Stimulated activated CD8-positive, alpha-beta memory T cell treated with anti-CD3 and anti-CD28 coated beads, Interleukin-12 subunit alpha, Interleukin-12 subunit beta, amount 100 ng/mL, for 1 hour (primary cell): ENCODE measurements around the gene GLIS1.

ENCODE experiments used
- DNase-seq: peaks from one replicate; pipeline ENCODE4 v3.0.0-alpha.2; 2020; ENCODE audit warnings: low read depth

The GLIS1 gene

DNA sequence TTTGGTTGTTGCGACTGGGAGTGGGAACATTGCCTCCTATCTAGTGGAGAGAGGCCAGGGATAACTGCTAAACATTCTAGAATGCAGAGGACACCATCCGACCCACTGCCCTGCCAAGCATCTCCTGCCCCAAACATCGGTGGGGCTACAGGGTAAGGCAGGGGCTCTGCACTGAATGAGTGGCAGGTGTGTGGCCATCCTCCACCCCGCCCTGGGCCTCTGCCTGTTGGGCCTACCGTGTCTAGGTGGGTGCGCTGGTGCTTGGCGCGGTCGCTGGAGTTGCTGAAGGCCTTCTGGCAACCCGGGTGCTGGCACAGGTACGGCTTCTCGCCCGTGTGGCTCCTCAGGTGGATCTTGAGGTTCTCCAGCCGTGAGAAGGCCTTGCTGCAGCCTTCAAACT is 209.4 kb downstream of the GLIS1 start:
- no peak for DNase-seq

DNA sequence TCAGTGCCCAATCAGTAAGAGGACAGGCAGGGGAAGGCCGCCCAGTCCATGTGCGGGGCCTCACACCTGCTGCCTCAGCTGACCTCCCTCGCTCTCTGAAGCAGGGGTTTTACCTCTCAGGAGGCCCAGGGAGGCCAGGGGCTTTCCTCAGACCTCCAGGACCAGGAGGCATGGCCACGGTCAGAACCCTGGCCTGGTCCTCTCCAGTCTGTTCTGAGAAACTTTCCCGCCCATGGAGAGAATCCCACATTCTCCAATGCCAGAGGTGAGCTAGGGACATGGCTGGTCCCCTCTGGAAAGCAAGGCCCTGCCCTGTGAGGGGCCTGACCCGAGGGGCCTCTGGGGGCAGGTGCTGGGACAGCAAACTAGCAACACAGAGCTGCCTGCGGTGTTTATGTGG is 211.6 kb downstream of the GLIS1 start:
- DNase-seq = no peak

DNA sequence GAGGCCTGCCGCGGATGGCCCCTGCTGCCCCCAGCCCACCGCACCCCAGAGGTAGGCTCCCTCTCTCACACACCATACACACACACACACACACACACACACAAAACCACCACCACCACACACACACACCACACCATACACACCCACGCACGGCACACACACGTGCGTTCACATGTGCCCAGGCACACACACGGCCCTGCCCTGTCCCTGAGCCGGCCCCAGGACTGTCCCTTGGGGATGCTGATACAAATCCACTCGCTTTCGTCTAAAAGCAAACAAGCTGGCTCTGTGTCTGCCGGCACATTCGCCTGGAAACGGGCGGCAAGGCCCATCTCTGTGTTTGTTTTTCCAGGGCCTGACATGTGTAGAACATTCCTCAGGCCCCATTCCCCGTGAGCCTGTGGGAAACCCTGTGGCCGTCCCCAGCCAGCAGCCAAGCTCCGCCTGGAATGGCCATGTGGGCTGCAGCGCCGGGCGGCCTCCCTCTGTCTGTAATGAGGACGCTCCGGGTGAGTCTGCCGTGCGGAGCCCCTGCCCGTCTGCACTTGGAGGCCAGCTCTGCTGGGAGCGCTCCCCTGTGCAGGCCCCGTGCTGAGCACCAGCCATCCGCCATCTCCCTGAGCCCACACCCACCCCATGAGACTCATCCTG is 212.4 kb downstream of the GLIS1 start:
- no peak for DNase-seq

DNA sequence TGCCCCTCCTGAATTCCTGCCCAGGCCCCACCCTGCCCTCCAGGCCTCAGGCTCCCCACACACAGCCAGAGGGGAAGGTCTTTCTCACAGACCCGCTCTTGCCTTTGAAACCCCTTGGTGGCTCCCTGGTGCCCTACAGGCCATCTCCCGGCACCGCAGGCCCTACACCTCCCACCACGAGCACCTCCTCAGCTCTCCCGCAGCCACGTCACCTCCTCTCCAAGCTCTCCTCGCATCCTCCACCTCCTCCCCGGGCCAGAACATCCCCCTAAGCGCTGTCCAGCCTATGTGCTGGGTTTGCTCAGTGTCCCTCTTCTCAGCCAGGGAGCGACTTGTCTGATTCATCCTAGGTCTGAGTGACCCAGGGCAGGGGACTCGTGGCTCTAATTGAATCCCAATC is 213.4 kb downstream of the GLIS1 start:
- DNase-seq = no peak

DNA sequence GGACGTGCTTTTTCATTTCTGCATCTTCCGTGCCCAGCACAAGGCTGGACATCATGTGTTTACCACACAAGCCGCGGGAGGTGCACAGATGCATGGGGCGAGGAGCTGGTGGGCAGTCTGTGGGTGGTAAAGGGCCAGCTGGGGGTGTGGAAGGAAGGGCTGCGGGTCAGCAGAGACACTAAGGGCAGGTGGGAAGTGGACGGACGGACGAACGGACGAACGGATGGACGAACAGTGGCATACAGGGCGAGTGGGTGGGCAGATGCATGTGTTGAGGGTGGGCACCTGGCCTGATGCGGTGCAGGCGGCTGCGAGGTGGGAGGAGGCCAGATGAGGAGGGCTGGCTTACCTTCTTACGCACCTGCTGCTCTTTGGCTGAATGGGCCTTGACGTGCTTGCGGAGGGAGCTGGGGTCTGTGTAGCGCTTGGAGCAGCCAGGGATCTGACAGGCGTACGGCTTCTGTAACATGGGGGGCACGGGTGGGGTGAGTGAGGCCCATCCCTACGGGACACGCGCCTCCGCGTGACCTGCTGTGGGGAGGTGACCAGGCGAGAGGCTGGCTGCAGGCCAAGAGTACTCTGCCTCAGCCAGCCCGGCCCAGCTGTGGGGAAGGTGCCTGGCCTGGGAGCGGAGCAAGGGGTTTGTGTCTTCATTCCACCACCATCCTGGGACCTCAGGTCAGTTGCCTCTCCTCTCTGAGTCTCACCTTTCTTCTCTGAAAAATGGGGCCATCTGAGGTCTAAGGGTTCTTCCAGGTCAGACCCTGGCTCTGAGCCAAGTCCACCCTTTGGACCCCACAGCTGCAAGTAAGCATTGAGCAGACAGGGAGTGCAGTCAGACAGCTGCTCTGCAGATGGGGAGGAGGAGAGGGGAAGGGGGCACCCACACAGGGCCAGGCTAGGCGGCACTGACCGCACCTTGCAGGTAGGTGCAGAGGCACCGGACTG is 214.3 kb downstream of the GLIS1 start:
- DNase-seq = no peak

DNA sequence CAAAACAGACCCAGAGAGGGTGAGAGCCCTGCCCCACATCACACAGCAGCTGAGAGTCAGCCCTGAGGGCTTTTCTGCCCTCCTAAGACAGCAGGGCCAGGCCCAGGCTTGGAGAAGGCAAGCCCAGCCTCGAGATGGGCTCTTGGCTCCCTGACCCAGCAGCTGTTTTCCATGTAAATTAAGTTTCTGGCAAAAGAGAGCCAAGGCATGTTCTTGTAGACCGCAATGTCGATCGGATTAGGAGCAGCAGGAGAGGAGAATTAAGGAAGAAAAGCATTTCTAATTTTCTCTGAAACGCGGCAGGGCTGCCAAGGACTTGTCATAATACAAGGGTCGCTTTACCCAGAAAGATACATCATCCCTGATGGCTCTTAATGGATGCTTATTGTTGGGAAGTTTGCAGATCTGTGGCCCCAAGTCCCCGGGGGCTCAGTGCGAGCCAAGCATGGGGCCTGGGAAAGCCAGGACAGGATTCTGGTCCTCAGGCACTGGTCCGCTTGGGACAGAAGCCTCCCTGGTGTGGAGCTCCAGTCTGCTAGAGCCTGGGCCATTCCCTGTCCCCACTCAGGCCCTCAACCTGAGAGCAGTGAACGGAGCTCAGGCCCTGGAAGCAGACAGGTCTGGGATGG is 216.9 kb downstream of the GLIS1 start:
- DNase-seq = no peak

DNA sequence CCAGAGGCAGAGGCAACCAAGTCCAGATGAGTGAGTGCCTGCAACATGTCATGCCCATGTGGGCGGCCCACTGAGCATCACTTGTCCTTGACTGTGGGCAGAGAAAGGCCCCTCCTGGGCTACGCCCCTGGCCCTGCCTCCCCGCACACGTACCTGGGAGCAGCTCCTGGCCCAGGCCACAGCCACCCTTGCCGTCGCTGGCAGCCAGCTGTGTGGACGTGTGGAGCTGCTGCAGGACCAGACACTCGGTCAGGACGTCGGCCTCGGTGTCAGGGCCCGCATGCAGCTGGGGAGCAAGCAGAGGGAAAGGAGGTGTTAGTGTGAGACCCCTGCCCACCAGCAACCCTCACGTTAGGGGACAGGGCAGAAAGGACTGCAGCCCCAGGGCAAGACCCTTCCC is 218.5 kb downstream of the GLIS1 start:
- no peak for DNase-seq

DNA sequence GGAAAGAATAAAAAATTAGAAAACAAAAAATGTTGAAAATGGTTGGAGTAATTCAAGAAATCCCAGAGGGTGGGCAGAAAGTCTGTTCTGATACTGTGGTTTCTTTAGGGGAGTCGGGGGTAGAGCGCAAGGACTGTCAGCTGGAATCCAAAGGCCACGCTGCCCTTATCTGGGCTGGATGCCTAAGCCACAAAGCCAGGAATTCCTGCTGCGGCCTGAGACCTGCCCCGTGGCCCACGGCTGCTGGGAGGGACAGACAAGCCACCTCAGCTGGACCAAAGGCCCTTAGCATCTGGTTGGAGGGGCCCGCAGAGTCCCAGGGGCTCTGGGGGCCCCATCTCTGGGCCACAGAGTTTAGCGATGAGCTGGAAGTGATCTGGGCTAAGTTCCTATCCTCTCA is 219.5 kb downstream of the GLIS1 start:
- DNase-seq = no peak

DNA sequence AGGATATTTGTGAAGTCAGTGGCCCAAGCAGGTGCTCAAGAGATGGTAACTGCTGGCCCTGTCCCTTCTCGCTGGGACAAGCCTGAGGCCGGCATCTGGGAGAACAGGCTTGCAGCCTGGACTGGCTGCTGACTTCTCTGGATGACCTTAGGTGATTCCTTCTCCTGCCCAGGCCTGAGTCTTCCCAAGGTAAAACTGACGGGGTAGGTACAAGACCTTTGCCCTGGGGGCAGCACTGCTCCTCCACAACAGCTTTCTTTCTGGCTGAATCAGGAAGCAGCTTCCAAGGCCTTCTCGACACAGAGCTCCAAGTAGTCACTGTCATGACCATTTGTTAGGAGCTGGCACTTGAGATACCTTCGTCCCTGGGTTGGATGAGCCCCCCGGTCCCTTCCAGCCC is 220.2 kb downstream of the GLIS1 start:
- DNase-seq = no peak

DNA sequence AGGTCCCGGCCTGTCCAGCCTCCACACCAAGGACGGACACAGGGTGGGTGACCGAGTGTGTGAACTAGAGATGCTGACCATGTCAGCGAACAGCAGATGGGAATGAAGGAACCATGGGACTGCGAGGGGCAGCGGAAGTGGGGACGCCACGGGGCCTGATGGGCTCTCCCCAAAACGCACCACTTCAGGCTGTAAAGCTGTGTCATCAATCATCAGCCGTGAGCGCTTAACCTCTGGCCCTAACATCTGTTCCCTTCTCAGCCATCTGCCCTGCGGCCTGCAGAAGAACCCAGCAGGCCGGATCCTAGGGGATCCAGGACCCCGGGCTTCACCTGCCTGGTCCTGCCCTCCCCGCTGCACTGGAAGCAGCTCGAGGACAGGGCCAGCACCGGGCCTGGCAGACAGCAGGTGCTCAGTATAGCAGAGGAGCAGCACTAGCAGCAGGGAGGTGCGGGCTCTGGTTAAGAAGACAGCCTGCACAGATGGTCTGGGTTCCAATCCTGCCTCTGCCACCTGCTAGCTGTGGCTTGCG is 221.1 kb downstream of the GLIS1 start:
- DNase-seq = no peak

DNA sequence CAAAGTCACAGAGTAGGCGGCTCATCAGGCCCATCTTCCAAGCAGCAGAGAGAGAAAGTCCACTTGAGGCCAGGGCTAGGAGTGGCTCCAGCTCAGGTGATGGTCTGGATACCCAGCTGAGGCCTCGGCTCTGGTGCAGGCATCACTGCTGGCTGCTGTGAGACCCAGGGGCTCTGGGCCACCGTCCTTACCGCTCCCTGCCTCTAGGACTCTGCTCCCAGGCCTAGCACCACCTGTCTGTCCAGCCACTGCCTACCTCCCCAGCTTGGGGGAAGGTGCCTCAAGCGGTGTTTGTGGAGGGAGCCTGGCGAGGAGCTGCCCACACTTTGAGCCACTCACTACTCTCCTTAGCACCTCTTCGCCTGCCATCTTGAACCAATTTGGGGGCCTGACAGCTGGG is 221.9 kb downstream of the GLIS1 start:
- no peak for DNase-seq

DNA sequence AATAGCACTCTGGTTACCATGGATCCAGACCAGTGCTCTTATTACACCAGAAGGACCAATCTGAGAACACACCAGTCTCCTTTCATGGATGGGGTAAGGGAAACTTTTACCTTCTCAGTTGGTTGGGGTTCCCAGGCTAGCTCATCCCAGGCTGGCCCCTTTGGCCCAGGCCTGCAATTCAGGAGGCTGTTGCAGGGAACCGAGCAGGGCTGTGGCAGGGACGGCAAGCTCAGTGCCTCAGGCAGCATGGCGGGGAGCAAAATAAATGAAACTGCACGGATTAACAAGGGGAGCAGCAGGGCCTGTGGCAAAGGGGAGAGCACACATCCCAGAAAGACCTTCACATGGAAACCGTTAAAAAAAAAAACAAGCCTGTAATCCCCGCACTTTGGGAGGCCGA is 222.8 kb downstream of the GLIS1 start:
- no peak for DNase-seq

DNA sequence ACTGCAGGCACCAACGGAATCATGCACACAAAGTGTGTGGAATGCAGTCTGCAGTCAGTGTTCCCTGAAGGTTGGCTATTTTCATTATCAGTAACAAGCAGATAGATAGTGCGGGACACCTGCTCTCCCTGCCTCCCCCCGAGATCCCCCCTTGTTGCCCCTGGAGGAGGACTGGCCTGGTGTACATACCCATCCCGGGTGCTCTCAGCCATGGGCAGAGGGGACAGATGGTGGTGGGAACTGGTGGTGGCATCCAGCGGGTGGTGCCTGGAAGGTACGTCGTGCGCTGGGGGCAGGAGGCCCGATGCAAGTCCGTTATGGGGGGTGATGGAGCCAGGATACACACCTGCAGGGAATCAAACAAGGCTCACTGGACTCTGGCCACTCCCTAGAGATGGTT is 224.5 kb downstream of the GLIS1 start:
- DNase-seq = no peak

DNA sequence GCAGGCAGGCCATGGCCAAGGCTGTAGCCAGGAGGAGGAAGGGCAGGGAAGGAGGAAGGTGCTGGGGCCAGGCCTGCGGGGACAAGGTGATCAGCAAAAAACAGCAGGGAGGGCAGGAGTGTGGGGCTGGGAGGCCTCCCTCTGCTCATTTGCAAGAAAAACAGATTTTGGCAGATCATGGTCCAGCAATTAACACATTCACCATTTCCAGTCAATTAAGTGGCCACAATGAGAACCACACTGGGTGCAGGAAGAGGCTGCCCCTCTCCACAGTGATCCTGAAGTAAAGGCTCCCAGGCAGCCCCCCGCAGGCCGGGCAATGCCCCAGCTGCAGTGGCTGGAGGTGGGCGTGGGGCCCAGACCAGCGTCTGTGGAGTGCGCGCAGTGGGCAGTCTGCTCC is 225.1 kb downstream of the GLIS1 start:
- DNase-seq = no peak

DNA sequence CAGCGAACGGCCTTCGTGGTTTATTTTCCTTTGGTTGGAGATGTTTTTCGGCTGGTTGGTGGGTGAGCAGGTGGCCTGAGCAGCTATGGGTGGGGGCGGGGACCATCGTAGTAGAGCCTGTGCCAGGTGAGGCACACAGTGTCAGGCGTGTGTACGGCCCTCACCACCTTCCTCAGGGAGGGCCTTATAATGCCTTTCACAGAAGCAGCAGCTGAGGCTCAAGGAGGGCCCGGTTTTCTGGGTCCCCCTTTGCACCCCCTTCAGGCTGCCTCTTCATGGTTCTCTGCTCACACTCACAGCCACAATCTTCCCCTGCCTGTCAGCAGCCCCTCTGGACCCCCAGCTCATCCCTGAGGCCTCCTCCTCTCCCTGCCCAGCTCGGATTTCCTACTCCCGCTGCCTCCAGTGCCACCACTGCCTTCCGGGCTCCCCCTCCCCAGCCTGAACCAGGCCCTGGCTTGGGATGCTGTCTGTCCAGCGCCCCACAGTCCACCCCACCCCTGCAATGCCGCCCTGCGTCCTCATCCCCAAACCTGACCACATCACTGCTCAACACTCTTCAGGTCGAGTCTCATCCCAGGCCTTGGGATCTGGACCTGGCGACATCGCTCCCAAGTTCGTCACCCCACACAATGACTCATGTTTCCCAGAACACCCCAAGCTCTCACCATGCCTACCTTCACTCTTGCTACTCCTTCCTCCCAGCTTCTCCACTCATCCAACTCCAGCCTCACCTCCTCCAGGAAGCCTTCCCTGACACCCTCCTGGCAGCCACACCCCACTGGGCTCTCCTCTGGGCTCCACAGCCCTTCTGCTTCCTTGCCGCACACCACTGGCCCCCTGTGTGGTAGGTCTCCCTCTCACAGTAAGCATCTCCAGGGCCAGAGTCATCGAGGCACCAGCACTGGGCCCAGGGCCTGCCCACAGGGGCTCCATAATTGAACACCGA is 225.9 kb downstream of the GLIS1 start:
- no peak for DNase-seq

DNA sequence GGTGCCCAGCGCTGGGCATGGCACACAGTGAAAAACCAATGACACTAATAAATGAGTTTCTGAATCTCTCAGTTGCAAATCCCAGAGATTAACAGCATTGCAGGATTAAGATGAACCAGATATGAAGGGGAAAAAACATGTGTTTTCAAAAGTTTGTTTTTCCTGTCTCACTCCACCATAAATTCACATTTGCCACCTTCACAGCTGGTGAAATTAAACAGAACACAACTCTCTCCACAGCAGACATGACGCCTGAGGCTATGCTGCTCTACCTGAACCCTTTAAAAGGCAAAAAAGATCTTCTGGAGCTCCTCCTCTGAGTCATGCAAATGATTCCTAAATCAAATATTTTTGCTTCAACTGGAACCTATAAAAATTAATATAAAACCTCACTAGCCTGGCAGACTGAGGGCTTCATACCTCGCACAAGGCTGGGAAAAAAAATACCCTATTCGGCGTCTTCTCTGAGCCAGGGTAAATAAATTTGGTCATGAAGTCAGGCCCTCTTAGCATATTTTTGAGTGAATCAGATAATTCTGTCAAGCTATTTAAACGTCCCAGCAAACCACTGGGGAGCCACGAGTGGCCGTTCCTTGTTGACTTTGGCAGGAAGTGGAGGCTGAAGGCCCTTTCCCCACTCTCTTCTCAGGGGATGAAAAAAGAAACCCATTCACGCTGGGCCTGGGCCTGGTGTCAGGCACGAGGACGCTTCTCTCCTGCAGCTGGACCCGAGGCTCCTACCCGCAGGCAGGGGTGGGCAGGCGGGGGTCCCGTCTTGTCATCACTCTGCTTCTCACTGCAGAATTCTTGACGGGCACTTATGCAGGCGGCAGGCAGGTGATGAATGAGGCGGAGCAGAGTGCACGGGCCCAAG is 226.8 kb downstream of the GLIS1 start:
- no peak for DNase-seq

DNA sequence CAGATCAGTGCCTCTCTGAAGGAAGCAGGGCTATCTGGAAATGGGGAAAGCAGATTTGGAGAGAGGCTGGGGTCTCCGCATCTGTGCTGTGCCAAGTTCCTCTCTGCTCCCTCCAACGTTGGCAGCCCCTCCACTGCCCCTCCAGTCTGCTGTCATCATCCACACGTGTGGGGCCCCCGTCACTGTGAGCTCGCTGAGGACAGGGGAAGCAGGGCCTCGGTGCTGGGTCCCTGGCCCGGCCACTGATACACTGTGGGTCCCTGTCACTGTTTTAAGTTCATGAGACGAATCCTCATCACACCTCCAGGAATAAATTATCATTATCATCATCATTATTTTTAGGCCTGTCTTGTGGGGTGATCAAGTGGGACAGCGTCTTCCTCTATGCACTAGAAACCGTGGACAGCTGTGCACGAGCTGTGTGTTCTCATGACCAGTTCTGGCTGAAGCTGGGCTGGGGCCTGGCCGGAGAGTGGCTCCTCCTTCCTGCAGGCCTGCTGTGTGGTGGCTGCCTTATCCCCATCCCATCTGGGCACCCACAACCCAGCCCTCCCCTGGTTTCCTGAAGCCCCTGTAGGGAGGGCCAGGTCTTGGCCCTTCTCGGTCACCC is 227.5 kb downstream of the GLIS1 start:
- no peak for DNase-seq

DNA sequence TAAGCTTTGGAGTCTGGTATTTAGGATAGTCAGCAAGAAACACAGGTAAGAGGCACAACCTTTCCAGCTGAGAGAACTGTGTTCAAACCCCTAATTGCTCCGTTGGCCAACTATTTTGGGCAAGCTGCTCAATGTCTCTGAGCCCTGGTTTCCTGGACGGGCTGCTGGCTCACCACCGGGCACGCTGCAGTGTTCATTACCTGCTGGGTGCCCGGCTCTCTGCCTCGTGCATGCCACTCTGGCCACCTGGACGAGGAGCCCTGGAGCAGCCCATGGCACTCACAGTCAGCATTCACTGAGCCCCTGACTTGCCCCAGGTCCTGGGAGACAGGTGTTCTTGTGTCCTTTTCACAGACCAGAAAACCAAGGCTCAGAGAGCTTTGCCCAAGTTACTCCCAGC is 228.7 kb downstream of the GLIS1 start:
- no peak for DNase-seq

DNA sequence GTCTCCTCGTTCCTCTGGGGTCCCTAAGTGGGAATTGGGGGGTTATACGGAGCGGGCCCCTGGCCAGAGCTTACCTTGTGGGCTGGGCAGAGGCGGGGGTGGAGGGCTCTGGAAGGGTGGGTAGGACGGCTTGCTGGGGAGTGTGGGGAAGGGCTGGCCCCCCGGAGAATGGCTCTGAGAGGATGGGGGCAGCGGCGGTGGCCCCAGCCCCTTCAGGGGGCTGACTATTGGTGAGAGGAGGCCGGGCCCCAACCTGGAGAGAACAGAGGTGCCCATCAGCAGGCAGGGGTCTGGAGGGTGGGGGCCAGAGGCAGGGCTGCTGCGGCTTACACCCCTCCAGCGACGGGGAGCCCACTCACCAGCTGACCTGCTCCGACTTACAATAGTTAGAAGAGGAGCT is 229.2 kb downstream of the GLIS1 start:
- DNase-seq = no peak

DNA sequence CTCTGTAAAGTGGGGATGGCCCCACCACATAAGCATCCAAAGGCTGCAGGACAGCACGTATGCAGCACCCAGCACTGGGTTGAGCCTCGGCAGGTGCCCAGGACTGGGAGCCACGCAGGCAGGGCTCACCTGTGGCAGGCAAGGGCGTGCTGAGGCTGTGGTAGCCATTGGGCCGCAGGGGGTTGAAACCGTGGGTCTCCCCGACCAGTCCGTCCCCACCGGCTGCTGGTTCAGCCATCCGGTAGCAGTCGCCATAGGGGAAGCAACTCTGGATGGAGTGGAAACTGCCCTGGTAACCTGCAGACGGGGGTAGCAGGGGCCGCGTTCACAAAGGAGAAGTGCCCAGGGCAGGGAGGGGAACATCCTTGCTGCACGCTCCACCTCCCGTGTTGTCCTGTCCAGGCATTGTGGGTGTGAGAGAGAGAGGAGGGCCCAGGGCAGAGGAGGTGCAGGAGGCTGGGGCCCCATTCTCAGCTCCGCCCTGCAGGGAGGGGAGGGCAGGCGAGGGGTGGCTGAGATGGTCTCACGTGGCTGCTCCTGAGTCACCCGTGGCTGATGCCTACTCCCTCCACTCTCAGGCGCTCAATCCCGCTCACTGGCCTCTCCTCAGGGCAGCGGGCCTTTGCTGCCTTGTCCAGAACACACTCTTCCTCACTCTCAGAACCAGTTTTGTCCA is 229.8 kb downstream of the GLIS1 start:
- DNase-seq = no peak
